Mesothelial cell of epicardium (in vitro differentiated cells): ENCODE measurements around the gene FLOT1. TPM values are rescaled to one million over a fixed set of nuclear protein-coding genes. Genes with fewer than 3 reads are reported as not detected.

Experiments used
- DNase-seq, 2 experiments: peaks; one replicate each; pipeline ENCODE4 v3.0.0; 2021; ENCODE audit warnings: low spot score in 2 of 2; ENCODE audit not compliant: unreplicated experiment in 2 of 2
- H3K27ac Mint-ChIP-seq: 2 replicates; pipeline ENCODE4 v1.8.0; 2021; ENCODE audit warnings: mixed read lengths
- H3K27me3 Mint-ChIP-seq: 2 replicates; pipeline ENCODE4 v1.8.0; 2021; ENCODE audit warnings: low read depth, mixed read lengths
- H3K36me3 Mint-ChIP-seq: 2 replicates; pipeline ENCODE4 v1.8.0; 2021; ENCODE audit warnings: mixed read lengths
- H3K4me1 Mint-ChIP-seq: 2 replicates; pipeline ENCODE4 v1.8.0; 2021; ENCODE audit warnings: mixed read lengths
- H3K4me3 Mint-ChIP-seq: 2 replicates; pipeline ENCODE4 v1.8.0; 2021; ENCODE audit warnings: mild to moderate bottlenecking, moderate library complexity, mixed read lengths
- H3K9me3 Mint-ChIP-seq: 2 replicates; pipeline ENCODE4 v1.8.0; 2021; ENCODE audit warnings: mixed read lengths
- total RNA-seq: library from RNA; stranded (reverse); gene quantifications from 3 replicates; pipeline ENCODE4 v1.2.1, GENCODE V29; 2021
- TF ChIP-seq, protein P1 (sequence below): fragments of 200-600 bp; sonication (generic); IDR thresholded peaks from one replicate; pipeline ENCODE4 v1.5.0; 2021; ENCODE audit warnings: antibody characterized with exemption; ENCODE audit not compliant: unreplicated experiment

Gene FLOT1, protein sequence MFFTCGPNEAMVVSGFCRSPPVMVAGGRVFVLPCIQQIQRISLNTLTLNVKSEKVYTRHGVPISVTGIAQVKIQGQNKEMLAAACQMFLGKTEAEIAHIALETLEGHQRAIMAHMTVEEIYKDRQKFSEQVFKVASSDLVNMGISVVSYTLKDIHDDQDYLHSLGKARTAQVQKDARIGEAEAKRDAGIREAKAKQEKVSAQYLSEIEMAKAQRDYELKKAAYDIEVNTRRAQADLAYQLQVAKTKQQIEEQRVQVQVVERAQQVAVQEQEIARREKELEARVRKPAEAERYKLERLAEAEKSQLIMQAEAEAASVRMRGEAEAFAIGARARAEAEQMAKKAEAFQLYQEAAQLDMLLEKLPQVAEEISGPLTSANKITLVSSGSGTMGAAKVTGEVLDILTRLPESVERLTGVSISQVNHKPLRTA
- 96.5 to 101 TPM (median 99.8 TPM) in 3 replicates for total RNA-seq

DNA sequence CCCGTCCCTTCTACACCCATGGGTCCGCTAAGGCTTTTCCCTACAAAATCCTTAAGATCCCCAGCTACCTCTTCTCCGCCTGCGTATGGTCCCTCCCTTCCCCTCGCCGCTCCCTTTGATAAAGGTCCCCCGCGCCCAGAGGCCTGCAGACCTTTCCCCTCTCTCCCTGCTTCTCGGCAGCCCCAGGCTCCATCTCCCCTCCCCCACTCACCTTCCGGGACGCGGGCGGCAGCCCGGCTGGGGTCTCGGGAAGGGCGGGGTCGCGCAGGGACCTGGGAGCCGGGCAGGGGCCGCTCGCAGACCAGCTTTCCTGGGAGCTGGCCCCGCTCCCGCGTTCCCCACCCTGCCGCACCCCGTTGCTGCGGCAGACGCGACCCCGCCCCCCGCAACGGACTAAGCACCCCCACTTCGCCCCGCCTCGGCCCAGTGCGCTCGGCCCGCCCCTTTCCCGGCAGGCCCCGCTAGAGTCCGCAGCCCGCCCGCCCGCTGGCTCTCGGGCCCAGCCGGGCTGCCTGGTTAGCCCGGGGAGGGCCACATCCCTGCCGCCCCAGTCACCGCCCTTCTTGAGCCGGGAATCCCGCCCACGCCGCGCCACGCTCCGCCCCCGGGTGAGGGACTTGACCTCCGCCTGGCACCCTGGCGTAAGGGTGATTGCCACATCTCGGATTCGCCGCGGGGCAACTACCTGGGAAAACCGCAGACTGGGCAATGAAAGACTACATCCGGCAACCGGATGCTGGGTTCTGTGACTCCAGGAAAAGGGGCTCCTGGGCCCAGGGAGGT, at the start of gene FLOT1:
Gene FLOT1 (minus strand): TSS at position 372 of the 783 bp plus-strand sequence. CDS start 498 bp downstream, outside the sequence.
- Mint-ChIP-seq H3K36me3 (peaks cover 22% of the 10 kb centered on the region), H3K9me3 (no peaks in the 10 kb centered on the region), H3K27me3 (no peaks in the 10 kb centered on the region), H3K4me1 (peaks cover 38% of the 10 kb centered on the region), H3K27ac (peak within 1 kb of the TSS; percentile 95), H3K4me3 (peak within 1 kb of the TSS; percentile 97)
- DNase-seq, result peak; percentile 64 to 81
- TF ChIP-seq, protein P1, sequence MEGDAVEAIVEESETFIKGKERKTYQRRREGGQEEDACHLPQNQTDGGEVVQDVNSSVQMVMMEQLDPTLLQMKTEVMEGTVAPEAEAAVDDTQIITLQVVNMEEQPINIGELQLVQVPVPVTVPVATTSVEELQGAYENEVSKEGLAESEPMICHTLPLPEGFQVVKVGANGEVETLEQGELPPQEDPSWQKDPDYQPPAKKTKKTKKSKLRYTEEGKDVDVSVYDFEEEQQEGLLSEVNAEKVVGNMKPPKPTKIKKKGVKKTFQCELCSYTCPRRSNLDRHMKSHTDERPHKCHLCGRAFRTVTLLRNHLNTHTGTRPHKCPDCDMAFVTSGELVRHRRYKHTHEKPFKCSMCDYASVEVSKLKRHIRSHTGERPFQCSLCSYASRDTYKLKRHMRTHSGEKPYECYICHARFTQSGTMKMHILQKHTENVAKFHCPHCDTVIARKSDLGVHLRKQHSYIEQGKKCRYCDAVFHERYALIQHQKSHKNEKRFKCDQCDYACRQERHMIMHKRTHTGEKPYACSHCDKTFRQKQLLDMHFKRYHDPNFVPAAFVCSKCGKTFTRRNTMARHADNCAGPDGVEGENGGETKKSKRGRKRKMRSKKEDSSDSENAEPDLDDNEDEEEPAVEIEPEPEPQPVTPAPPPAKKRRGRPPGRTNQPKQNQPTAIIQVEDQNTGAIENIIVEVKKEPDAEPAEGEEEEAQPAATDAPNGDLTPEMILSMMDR, result no peak

DNA sequence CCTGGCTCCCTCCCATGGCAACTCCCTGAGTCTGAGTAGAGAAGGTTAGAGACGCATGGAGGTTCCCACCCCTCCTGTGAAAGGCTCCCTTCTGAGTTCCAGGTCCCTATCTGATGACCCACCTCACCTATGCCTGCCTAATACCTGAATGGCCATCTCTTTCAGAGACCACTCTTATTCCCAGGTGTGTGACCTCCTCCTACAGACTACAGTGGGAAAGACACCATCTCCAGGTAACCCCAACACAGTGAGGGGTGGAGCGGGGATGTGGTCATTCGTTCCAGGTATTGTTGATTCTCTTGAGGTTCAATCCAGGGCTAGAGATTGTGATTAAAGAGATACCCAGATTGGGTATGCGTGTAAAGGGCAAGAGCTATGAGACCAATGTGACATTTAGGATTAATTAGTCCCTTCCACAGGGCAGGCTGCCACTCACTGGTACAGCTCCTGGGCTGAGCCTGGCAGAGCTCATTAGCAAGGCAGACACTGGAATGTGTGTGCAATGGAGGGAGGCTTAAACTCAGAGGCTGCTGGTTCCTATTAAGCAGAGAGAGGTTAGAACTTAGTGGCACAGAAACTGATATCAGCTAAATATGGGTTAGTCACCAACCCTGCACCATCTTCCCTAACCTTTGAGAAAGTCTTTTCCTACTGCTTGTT, 48.4 kb upstream of the FLOT1 start:
- TF ChIP-seq, protein P1, result no peak
- H3K36me3 Mint-ChIP-seq, result no peaks in the 10 kb centered on the region
- DNase-seq, result no peak
- no peaks in the 10 kb centered on the region for H3K9me3 Mint-ChIP-seq
- H3K27me3 Mint-ChIP-seq, result no peaks in the 10 kb centered on the region
- no peak overlapping the region for H3K4me3 Mint-ChIP-seq
- H3K27ac Mint-ChIP-seq, result peak overlapping the region; percentile 26
- H3K4me1 Mint-ChIP-seq, result peaks cover 32% of the 10 kb centered on the region

DNA sequence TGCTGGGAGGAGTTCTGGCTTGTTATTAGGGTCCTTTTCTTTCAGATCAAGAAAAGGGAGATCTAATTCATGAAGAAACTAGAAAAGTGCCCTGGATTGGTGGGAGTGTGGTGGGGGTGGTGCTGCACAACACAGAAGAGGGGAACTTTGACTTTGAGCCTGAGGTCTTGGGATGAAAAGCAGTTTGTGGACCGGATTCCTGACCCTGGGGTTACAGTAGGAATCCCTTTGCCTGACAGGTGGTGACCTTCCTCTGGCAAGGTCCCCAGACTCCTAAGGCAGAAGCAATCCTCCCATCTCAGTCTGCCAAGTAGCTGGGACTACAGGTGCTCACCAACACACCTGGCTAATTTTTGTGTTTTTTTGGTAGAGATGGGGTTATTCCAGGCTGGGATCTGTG, 47.1 kb upstream of the FLOT1 start:
- Mint-ChIP-seq H3K27me3 (no peaks in the 10 kb centered on the region), H3K9me3 (peaks cover 4% of the 10 kb centered on the region), H3K36me3 (no peaks in the 10 kb centered on the region), H3K4me1 (peaks cover 32% of the 10 kb centered on the region), H3K4me3 (no peak overlapping the region), H3K27ac (no peak overlapping the region)
- no peak for DNase-seq
- TF ChIP-seq, protein P1, result no peak

DNA sequence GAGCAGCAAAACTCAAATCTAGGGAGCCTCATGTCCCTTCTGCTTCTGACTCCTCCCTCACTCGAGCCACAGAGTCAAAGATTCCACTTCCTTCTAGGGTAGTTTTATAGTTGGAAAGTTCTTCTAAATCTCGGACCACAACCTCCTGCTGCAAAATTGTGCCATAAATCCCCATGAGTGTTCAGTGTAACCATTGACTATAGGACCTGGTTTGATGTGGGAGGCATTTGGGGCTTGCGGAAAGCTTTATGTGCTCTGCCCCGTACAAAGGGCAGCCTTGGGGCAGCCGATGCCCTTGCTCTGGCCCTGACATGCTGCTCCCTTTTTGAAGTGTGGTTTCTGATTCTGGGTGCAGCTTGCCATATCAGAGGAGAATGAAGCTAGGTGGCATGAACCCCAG, 45.5 kb upstream of the FLOT1 start:
- H3K27ac Mint-ChIP-seq, result peak overlapping the region; percentile 30
- peaks cover 4% of the 10 kb centered on the region for H3K9me3 Mint-ChIP-seq
- H3K36me3 Mint-ChIP-seq, result no peaks in the 10 kb centered on the region
- no peak for DNase-seq
- peaks cover 25% of the 10 kb centered on the region for H3K4me1 Mint-ChIP-seq
- TF ChIP-seq, protein P1, result no peak
- no peak overlapping the region for H3K4me3 Mint-ChIP-seq
- no peaks in the 10 kb centered on the region for H3K27me3 Mint-ChIP-seq

DNA sequence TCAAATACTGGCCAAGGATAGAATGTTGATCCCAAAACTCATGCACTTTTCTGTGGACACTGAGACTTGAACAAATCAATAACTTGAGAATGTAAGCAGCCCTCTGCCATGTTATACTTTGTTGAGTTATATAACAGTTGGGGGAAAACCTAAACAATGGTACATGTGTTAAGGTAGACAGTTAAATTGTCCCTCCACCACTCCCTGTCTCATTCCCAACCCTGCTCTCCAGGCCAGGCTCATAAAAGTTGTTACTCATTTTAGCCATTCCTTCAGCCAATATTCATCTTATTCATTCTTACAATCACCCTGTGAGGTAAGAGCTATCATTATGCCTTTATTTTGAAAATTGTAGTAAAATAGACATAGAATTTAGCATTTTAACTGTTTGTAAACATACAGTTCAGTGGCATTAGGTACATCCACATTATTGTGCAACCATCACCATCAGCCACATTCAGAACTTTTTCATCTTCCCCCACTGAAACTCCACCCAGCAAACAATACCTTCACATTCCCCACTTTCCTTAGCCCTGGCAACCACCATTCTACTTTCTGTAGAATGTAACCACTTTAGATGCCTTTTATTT, 40.0 kb upstream of the FLOT1 start:
- TF ChIP-seq, protein P1, result no peak
- Mint-ChIP-seq H3K4me3 (no peak overlapping the region), H3K9me3 (peaks cover 10% of the 10 kb centered on the region), H3K4me1 (peaks cover 48% of the 10 kb centered on the region), H3K36me3 (peaks cover 2% of the 10 kb centered on the region), H3K27me3 (no peaks in the 10 kb centered on the region), H3K27ac (peak overlapping the region; percentile 96)
- no peak for DNase-seq
